ENCODE results near the gene AP2A1.

AP2A1 gene

DNA sequence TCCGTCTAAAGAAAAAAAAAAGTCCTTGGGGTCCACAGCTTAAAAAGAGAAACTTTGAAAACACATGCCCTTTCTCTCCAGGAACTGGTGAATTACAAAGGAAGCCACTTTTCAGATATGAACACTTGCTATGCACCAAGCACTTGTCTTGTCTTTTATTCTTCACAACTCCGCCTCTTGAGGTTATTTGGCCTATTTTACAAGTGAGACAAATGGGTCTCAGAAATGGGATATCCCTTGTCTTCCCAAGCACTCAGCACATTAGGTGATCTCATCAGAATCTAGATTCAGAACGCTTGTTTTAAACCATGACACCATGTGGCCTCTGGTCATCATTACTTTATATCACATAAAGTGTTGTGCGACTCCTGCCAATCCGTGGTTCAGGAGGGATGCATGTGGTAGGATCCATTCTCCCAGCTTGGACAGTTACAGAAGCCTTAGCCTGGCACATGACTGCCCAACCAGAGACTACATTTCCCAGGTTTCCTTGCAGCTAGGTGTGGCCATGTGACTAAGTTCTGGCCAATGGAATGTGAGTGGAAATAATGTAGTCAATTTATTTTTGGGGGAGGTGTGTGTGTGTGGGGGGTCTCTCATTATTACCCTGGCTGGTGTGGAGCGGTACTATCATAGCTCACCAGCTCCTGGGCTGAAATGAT is 17.6 kb upstream of the AP2A1 start:
- H3K4me1 ChIP-seq (ENCODE audit: low read length), result no peaks in the 10 kb centered on the region
- no peak overlapping the region for H3K4me2 ChIP-seq (ENCODE audit: low read length)
- H3K27me3 ChIP-seq (ENCODE audit: low read depth, low read length), result no peaks in the 10 kb centered on the region
- peaks cover 3% of the 10 kb centered on the region; the same call in 1 of the 2 replicates for H3K9me3 ChIP-seq (ENCODE audit: insufficient read depth, low read length)
- no peaks in the 10 kb centered on the region for H4K20me1 ChIP-seq (ENCODE audit: insufficient read depth, low read length)
- no peak overlapping the region for H3K9ac ChIP-seq (ENCODE audit: low read length)
- no peak overlapping the region for H2AFZ ChIP-seq (ENCODE audit: low read depth, low read length)
- no peak overlapping the region for H3K4me3 ChIP-seq (ENCODE audit: low read length)
- H3K36me3 ChIP-seq (replicated peaks; ENCODE audit: low read depth, low read length), result no peaks in the 10 kb centered on the region
- no peaks in the 10 kb centered on the region for H3K79me2 ChIP-seq (ENCODE audit: low read length)
- no peak overlapping the region for H3K27ac ChIP-seq (ENCODE audit: low read length)
- TF ChIP-seq EZH2phosphoT487 (IDR thresholded peaks at IDR 0.05; ENCODE audit: low read depth), result no peak

DNA sequence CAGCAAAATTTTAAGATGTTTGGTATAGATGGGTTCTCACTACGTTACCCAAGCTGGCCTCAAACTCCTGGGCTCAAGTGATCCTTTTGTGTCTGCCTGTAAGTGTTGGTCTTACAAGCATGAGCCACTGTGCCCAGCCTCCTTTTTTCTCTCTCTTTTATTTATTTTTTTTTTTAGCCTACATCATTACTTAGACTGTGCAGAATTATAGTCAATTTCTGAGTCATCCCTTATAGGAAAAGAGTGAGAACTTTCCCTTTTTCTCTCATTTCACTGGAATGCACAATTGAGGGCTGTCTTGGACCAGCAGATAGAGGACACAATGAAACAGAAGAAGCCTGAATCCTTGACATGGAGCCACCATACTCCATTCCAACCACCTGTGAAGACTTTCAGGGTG is 17.0 kb upstream of the AP2A1 start:
- Histone ChIP-seq H3K4me3 (ENCODE audit: low read length) (no peak overlapping the region), H3K4me1 (ENCODE audit: low read length) (no peaks in the 10 kb centered on the region), H4K20me1 (ENCODE audit: insufficient read depth, low read length) (no peaks in the 10 kb centered on the region), H3K27me3 (ENCODE audit: low read depth, low read length) (no peaks in the 10 kb centered on the region), H3K9ac (ENCODE audit: low read length) (no peak overlapping the region), H3K9me3 (ENCODE audit: insufficient read depth, low read length) (peaks cover 3% of the 10 kb centered on the region; the same call in 1 of the 2 replicates), H3K36me3 (replicated peaks; ENCODE audit: low read depth, low read length) (no peaks in the 10 kb centered on the region), H3K27ac (ENCODE audit: low read length) (no peak overlapping the region), H3K4me2 (ENCODE audit: low read length) (no peak overlapping the region), H2AFZ (ENCODE audit: low read depth, low read length) (no peak overlapping the region), H3K79me2 (ENCODE audit: low read length) (no peaks in the 10 kb centered on the region)
- TF ChIP-seq, protein P1, sequence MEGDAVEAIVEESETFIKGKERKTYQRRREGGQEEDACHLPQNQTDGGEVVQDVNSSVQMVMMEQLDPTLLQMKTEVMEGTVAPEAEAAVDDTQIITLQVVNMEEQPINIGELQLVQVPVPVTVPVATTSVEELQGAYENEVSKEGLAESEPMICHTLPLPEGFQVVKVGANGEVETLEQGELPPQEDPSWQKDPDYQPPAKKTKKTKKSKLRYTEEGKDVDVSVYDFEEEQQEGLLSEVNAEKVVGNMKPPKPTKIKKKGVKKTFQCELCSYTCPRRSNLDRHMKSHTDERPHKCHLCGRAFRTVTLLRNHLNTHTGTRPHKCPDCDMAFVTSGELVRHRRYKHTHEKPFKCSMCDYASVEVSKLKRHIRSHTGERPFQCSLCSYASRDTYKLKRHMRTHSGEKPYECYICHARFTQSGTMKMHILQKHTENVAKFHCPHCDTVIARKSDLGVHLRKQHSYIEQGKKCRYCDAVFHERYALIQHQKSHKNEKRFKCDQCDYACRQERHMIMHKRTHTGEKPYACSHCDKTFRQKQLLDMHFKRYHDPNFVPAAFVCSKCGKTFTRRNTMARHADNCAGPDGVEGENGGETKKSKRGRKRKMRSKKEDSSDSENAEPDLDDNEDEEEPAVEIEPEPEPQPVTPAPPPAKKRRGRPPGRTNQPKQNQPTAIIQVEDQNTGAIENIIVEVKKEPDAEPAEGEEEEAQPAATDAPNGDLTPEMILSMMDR (IDR thresholded peaks at IDR 0.05; ENCODE audit: low read depth, low read length), result no peak
- no peak for TF ChIP-seq EZH2phosphoT487 (IDR thresholded peaks at IDR 0.05; ENCODE audit: low read depth)

DNA sequence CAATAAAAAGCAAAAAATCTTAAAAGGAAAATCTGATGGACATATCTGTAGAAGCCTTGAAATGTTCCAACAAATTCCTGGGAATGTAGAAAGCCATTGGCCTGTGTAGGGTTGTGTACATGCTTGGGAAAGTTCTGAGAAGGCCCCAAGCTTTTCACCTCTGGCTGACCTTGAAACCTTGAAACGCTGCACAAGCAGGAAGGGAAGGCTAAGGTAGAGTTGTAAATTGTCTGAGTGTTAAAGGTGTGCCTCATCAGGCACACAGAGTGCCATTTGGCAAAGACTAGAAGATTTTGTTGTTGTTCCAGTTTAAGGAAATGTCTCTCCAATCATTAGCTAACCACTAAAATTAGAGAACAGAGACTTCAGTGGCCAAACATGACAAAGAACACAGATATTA is 14.1 kb upstream of the AP2A1 start:
- H3K27ac ChIP-seq (ENCODE audit: low read length), result no peak overlapping the region
- no peak overlapping the region for H3K4me2 ChIP-seq (ENCODE audit: low read length)
- H3K9ac ChIP-seq (ENCODE audit: low read length), result no peak overlapping the region
- no peak for TF ChIP-seq EZH2phosphoT487 (IDR thresholded peaks at IDR 0.05; ENCODE audit: low read depth)
- TF ChIP-seq, protein P1 (IDR thresholded peaks at IDR 0.05; ENCODE audit: low read depth, low read length), result no peak
- no peaks in the 10 kb centered on the region for H3K79me2 ChIP-seq (ENCODE audit: low read length)
- no peak overlapping the region for H3K4me3 ChIP-seq (ENCODE audit: low read length)
- H4K20me1 ChIP-seq (ENCODE audit: insufficient read depth, low read length), result no peaks in the 10 kb centered on the region
- no peaks in the 10 kb centered on the region for H3K4me1 ChIP-seq (ENCODE audit: low read length)
- no peaks in the 10 kb centered on the region for H3K36me3 ChIP-seq (replicated peaks; ENCODE audit: low read depth, low read length)
- H2AFZ ChIP-seq (ENCODE audit: low read depth, low read length), result no peak overlapping the region
- H3K9me3 ChIP-seq (ENCODE audit: insufficient read depth, low read length), result peaks cover 3% of the 10 kb centered on the region; the same call in 1 of the 2 replicates
- no peaks in the 10 kb centered on the region for H3K27me3 ChIP-seq (ENCODE audit: low read depth, low read length)

DNA sequence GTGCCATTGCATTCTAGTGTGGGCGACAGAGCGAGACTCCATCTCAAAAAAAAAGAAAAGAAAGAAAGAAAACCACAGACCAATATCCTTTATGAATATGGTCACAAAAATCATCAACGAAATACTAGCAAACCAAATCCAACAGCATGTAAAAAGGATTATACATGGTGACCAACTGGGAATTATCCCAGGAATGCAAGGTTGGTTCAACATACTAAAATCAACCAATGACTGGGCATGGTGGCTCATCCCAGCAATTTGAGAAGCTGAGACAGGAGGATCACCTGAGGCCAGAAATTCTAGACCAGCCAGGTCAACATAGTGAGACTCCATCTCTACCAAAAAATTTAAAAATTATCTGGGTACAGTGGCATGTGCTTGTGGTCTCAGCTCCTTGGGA is 10.8 kb upstream of the AP2A1 start:
- Histone ChIP-seq H2AFZ (ENCODE audit: low read depth, low read length) (no peak overlapping the region), H3K4me3 (ENCODE audit: low read length) (no peak overlapping the region), H3K4me1 (ENCODE audit: low read length) (no peaks in the 10 kb centered on the region), H3K4me2 (ENCODE audit: low read length) (no peak overlapping the region), H3K36me3 (replicated peaks; ENCODE audit: low read depth, low read length) (no peaks in the 10 kb centered on the region), H3K27ac (ENCODE audit: low read length) (no peak overlapping the region), H4K20me1 (ENCODE audit: insufficient read depth, low read length) (no peaks in the 10 kb centered on the region), H3K9ac (ENCODE audit: low read length) (no peak overlapping the region), H3K27me3 (ENCODE audit: low read depth, low read length) (no peaks in the 10 kb centered on the region), H3K9me3 (ENCODE audit: insufficient read depth, low read length) (peaks cover 3% of the 10 kb centered on the region; the same call in 1 of the 2 replicates), H3K79me2 (ENCODE audit: low read length) (no peaks in the 10 kb centered on the region)
- no peak for TF ChIP-seq EZH2phosphoT487 (IDR thresholded peaks at IDR 0.05; ENCODE audit: low read depth)
- TF ChIP-seq, protein P1 (IDR thresholded peaks at IDR 0.05; ENCODE audit: low read depth, low read length), result no peak
